Stomach smooth muscle (tissue), 2 donors: ENCODE results near the gene CAMTA2.
A peak's percentile ranks its signal among the peaks of the same experiment; 100 is the strongest.

Experiments used
- H3K27ac ChIP-seq: one replicate; pipeline ENCODE4 v1.7.0; 2013; ENCODE audit warnings: mild to moderate bottlenecking, low read length, inconsistent platforms
- H3K27me3 ChIP-seq, 2 donors: one replicate each; pipeline ENCODE4 v1.7.0; 2013; ENCODE audit warnings: low read length in 2 of 2; ENCODE audit not compliant: insufficient read depth in 2 of 2, control insufficient read depth in 1 of 2
- H3K36me3 ChIP-seq, 2 donors: one replicate each; pipeline ENCODE4 v1.7.0; 2013; ENCODE audit warnings: low read length in 2 of 2; ENCODE audit not compliant: control insufficient read depth in 2 of 2, insufficient read depth in 2 of 2
- H3K4me1 ChIP-seq: one replicate; pipeline ENCODE4 v1.7.0; 2013; ENCODE audit warnings: low read length; ENCODE audit not compliant: control insufficient read depth, insufficient read depth
- H3K4me3 ChIP-seq, 2 donors: one replicate each; pipeline ENCODE4 v1.7.0; 2013; ENCODE audit warnings: low read length in 2 of 2
- H3K9ac ChIP-seq, 2 donors: one replicate each; pipeline ENCODE4 v1.7.0; 2013; ENCODE audit warnings: low read length in 2 of 2, mild to moderate bottlenecking in 1 of 2
- H3K9me3 ChIP-seq, 2 donors: one replicate each; pipeline ENCODE4 v1.7.0; 2013; ENCODE audit warnings: low read length in 2 of 2; ENCODE audit not compliant: control insufficient read depth in 2 of 2
- donor health status: healthy.
- donor health status: Pancreatic carcinoma.

CAMTA2 gene

GRCh38 chr17:4978726-4979125 lies 8.7 kb downstream of the CAMTA2 start:
- H3K4me3 ChIP-seq, result no peak overlapping the region
- H3K4me1 ChIP-seq, result peaks cover 19% of the 10 kb centered on the region
- H3K27ac ChIP-seq, result no peak overlapping the region
- no peaks in the 10 kb centered on the region for H3K9me3 ChIP-seq
- H3K27me3 ChIP-seq, result no peaks in the 10 kb centered on the region
- peaks cover 48 to 56% of the 10 kb centered on the region in 2 donors for H3K36me3 ChIP-seq
- H3K9ac ChIP-seq, result peak overlapping the region in 1 of 2 donors; percentile 13

DNA sequence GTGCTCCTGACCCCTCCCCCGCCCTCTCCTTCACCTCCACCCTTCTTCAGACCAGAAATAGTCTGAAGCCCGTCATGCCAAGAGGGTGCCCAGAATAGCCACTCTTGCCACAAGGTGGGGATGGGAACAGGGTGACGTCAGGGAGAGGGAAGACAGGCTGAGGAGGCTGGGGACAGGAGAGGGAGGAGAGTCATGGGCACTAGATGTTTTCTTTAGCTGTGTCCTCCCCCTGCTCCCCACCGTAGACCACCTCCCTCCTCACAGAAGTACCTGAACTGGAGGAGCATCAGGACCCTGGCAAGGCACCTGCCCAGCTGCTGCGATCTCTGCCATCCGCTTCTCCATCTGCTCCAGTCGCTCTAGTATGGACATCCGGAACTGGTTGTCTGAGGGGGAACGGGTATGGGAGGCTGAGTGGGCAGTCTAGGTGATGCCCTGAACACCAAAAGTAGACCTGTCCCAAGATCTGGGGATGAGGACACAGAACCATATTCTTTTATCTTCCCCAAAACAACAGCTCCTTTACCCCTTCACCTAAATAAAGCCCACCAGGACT lies 13.3 kb downstream of the CAMTA2 start:
- peaks cover 48 to 65% of the 10 kb centered on the region in 2 donors for H3K36me3 ChIP-seq
- peaks cover 30% of the 10 kb centered on the region for H3K4me1 ChIP-seq
- H3K27me3 ChIP-seq, result no peaks in the 10 kb centered on the region
- H3K9me3 ChIP-seq, result no peaks in the 10 kb centered on the region
- peak overlapping the region; percentile 53 for H3K27ac ChIP-seq
- H3K9ac ChIP-seq, result peak overlapping the region in 1 of 2 donors; percentile 55
- peak overlapping the region in 1 of 2 donors; percentile 8 for H3K4me3 ChIP-seq

DNA sequence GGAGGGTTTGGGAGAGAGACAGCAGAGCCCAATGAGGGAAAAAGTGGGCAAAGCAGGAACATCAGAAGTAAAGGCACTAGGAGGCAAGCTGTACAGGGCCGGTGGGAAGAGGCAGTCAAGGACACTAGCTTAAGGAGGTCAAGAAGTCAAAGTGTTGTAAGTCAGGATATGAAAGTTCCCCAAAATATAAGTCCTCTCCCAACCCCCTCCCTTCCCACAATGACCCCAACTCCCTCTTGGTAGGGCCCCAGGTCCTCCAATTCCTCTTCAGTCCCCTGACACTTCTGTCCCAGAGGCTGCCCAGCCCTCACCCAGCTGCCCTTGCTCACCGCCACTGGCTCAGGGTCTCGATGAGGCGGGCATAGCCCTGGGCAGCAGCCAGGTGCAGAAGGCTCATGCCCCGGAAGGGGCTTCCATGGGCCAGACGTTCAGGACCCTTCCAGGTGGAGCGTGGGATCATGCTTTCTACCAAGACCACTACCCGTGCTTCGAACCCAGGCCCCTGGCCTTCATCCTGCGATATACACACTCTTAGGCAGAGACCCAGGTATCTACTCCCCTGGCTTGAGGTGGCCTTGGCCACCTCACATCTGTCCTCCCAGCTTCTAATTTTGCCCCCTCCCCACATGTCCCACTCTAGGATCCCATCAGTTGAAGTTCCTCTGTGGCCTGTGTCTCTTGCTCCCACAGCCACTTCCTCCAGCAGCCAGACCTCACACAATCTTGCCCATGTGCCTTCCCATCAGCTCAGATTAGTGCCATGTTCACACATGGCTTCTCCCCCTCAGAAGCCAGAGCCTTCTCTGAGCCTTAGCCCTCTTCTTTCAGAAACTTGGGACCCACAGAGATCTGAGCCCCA lies 14.0 kb downstream of the CAMTA2 start:
- H3K4me1 ChIP-seq, result peaks cover 37% of the 10 kb centered on the region
- H3K9me3 ChIP-seq, result no peaks in the 10 kb centered on the region
- peaks cover 43 to 59% of the 10 kb centered on the region in 2 donors for H3K36me3 ChIP-seq
- no peaks in the 10 kb centered on the region for H3K27me3 ChIP-seq
- no peak overlapping the region for H3K4me3 ChIP-seq
- H3K9ac ChIP-seq, result no peak overlapping the region
- peak overlapping the region; percentile 69 for H3K27ac ChIP-seq

GRCh38 chr17:4972752-4973151 lies 14.7 kb downstream of the CAMTA2 start:
- H3K27me3 ChIP-seq, result no peaks in the 10 kb centered on the region
- peak overlapping the region; percentile 69 for H3K27ac ChIP-seq
- H3K9me3 ChIP-seq, result no peaks in the 10 kb centered on the region
- peaks cover 42% of the 10 kb centered on the region for H3K4me1 ChIP-seq
- H3K4me3 ChIP-seq, result no peak overlapping the region
- H3K36me3 ChIP-seq, result peaks cover 36 to 52% of the 10 kb centered on the region in 2 donors
- no peak overlapping the region for H3K9ac ChIP-seq

GRCh38 chr17:4972322-4972721 lies 15.2 kb downstream of the CAMTA2 start:
- Histone ChIP-seq H3K4me1 (peaks cover 42% of the 10 kb centered on the region), H3K36me3 (peaks cover 32 to 48% of the 10 kb centered on the region in 2 donors), H3K4me3 (no peak overlapping the region), H3K9me3 (no peaks in the 10 kb centered on the region), H3K27ac (peak overlapping the region; percentile 69), H3K27me3 (no peaks in the 10 kb centered on the region), H3K9ac (peak overlapping the region in 1 of 2 donors; percentile 21)

DNA sequence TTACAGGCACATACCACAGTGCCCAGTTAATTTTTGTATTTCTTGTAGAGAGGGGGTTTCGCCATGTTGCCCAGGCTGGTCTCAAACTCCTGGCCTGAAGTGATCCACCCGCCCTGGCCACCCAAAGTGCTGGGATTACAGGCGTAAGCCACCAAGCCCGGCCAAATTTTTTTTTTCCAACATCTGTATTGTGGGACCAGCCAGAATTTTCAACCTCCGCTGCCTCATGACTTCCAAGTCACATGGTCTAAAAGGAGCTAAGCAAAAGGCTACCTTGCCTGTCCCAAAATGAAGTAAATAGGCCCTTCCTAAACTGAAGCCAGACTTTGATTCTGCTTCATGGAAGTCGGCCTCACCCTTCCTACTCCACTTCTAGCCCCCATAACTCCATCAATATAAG lies 15.6 kb downstream of the CAMTA2 start:
- no peak overlapping the region for H3K4me3 ChIP-seq
- peaks cover 42% of the 10 kb centered on the region for H3K4me1 ChIP-seq
- peaks cover 27 to 43% of the 10 kb centered on the region in 2 donors for H3K36me3 ChIP-seq
- peak overlapping the region; percentile 69 for H3K27ac ChIP-seq
- no peaks in the 10 kb centered on the region for H3K27me3 ChIP-seq
- H3K9me3 ChIP-seq, result no peaks in the 10 kb centered on the region
- peak overlapping the region in 1 of 2 donors; percentile 21 for H3K9ac ChIP-seq

DNA sequence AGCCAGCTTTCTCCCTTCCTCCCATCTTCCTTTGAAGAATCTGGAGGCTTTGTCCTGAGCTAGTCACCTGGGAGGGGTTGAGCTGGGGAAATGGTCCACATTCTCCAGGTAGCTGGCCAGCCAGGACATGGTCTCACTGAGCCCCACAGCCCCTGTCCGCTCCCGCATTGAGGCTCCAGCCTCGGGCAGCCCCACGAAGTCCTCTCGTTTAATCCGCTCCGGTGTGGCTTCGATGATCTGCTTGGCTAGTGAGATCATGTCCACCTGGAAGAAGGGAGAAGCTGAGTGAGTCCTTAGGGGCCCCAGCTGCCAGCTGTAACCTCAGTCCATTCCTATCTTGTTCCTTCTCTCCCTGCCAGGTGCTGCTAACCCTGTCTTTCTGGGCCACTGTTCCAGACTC lies 17.2 kb downstream of the CAMTA2 start:
- H3K9ac ChIP-seq, result peak overlapping the region; percentile 74 to 79
- H3K9me3 ChIP-seq, result no peaks in the 10 kb centered on the region
- peaks cover 21 to 36% of the 10 kb centered on the region in 2 donors for H3K36me3 ChIP-seq
- H3K27me3 ChIP-seq, result no peaks in the 10 kb centered on the region
- H3K27ac ChIP-seq, result peak overlapping the region; percentile 96
- peaks cover 51% of the 10 kb centered on the region for H3K4me1 ChIP-seq
- H3K4me3 ChIP-seq, result no peak overlapping the region

DNA sequence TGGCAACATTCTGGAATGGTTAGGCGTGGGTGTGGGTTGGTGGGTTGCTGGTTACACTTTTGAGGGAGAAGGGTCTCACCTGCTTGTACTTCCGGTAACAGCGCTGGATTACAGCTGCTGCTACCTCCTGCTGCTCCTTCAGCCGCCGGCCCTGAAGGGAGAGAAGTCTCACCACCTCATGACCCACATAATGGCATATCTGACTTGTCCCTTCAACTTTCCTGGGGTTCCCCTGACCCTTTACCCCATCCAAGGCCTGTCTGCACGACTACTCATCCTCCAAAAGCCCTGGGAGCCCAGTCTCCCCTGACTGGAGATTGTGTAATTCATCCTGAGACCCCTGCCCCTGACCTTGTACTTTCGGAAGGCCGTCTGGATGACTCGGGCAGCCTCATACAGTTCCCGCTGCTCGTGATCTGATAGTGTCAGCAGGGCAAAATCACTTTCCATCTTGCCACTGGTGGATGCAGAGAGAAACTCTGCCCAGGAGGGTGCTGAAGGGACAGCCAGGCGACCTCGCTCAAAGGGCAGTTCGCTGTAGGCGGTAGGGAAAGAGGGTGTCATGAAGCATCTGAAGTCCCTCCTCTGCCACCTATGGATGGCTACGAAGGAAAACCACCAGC lies 17.8 kb downstream of the CAMTA2 start:
- peaks cover 18 to 33% of the 10 kb centered on the region in 2 donors for H3K36me3 ChIP-seq
- H3K4me3 ChIP-seq, result peak overlapping the region; percentile 72 to 96
- no peaks in the 10 kb centered on the region for H3K27me3 ChIP-seq
- peak overlapping the region; percentile 96 for H3K27ac ChIP-seq
- H3K9me3 ChIP-seq, result no peaks in the 10 kb centered on the region
- H3K4me1 ChIP-seq, result peaks cover 48% of the 10 kb centered on the region
- peak overlapping the region; percentile 74 to 79 for H3K9ac ChIP-seq

DNA sequence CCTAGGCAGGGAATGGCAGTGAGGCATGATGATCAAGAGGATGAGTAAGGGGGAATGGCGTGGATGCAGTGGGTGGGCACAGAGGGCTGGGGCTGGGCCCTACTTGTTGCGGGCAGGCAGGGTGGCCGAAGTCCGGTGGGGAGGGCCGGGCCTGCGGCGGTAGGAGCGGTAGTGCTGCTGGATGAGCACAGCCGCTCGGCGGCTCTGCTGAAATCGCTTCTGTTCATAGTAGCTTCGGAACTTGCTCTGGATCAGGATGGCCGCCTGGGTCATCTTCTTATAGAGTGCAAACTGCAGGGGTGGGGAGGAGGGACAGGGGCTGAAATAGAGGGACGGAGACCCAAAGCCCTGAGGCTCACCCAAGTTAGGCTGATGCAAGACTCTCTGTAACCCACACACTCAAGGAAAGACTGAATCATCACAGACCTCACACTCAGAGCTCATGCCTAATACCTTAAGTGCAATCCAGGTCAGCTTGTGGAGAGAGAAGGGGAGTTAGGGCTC lies 18.4 kb downstream of the CAMTA2 start:
- peak overlapping the region; percentile 72 to 96 for H3K4me3 ChIP-seq
- H3K27ac ChIP-seq, result peak overlapping the region; percentile 96
- H3K36me3 ChIP-seq, result peaks cover 18 to 29% of the 10 kb centered on the region in 2 donors
- H3K4me1 ChIP-seq, result peaks cover 43% of the 10 kb centered on the region
- H3K9ac ChIP-seq, result peak overlapping the region; percentile 74 to 79
- H3K9me3 ChIP-seq, result no peaks in the 10 kb centered on the region
- H3K27me3 ChIP-seq, result no peaks in the 10 kb centered on the region

DNA sequence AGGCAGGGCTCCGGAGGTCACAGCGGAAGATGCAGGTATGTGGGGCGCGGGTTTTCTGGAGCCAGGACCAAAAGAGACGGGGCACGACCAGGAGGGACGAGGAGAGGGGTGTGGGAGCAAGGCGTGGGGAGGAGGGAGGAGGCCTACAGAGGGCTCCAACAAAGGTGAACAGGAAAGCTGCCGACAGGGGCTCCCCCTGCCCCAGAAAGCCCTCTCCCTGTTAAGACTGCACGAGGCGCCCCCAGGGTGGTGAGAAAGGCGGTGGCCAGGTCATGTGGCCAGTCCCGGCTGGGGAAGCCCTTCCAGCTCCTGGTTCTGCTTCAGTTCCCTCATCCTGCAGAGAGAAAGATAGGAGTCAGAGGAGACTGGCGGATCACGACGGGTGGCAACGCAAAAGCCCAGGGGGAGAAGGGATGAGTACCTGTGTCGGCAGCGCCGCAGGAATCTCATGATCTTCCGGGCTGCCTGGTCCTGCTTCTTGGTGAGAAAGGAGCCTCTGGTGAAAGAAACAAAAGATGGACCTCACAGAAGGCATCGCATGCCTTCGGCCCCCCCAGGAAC lies 18.9 kb downstream of the CAMTA2 start:
- Histone ChIP-seq H3K9ac (peak overlapping the region; percentile 74 to 79), H3K4me3 (peak overlapping the region; percentile 72 to 96), H3K27ac (peak overlapping the region; percentile 96), H3K27me3 (no peaks in the 10 kb centered on the region), H3K36me3 (peaks cover 18 to 25% of the 10 kb centered on the region in 2 donors), H3K4me1 (peaks cover 38% of the 10 kb centered on the region), H3K9me3 (no peaks in the 10 kb centered on the region)
